ENCODE measurements around the gene LMX1A. TPM values are rescaled to one million over a fixed set of nuclear protein-coding genes. Genes with fewer than 3 reads are reported as not detected.

Gene LMX1A
- total and polyA plus RNA-seq, 9 of the 15 experiments (the other 6 are each of a cell fraction or from before 2014, with no cell fraction given), result not detected

- TF ChIP-seq NRF1 (conservative IDR thresholded peaks at IDR 0.05 in 1 of 2, IDR thresholded peaks at IDR 0.05 in 1 of 2) (no peak), KDM2B (CRISPR knock-in tag; IDR thresholded peaks at IDR 0.05) (no peak), ZFP91 (CRISPR knock-in tag; IDR thresholded peaks at IDR 0.05) (no peak), ZNF263 (CRISPR knock-in tag; IDR thresholded peaks at IDR 0.05; ENCODE audit: borderline replicate concordance) (no peak), MYNN (IDR thresholded peaks at IDR 0.05) (no peak), MYNN (CRISPR knock-in tag; IDR thresholded peaks at IDR 0.05) (no peak), HMBOX1 (IDR thresholded peaks at IDR 0.05) (no peak), BHLHE40 (IDR thresholded peaks at IDR 0.05; ENCODE audit: low read length) (no peak)
- TF ChIP-seq, protein P1, sequence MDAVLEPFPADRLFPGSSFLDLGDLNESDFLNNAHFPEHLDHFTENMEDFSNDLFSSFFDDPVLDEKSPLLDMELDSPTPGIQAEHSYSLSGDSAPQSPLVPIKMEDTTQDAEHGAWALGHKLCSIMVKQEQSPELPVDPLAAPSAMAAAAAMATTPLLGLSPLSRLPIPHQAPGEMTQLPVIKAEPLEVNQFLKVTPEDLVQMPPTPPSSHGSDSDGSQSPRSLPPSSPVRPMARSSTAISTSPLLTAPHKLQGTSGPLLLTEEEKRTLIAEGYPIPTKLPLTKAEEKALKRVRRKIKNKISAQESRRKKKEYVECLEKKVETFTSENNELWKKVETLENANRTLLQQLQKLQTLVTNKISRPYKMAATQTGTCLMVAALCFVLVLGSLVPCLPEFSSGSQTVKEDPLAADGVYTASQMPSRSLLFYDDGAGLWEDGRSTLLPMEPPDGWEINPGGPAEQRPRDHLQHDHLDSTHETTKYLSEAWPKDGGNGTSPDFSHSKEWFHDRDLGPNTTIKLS (IDR thresholded peaks at IDR 0.05; ENCODE audit: borderline replicate concordance, low read depth), result no peak
Observed at GRCh38 chr1:165387505-165387904, 31.0 kb upstream of the LMX1A start (continued).
